DOHH2 (cell line): Measurements from ENCODE around the gene UNC5C.

Experiments
- H3F3A ChIP-seq: fragments of 200-600 bp; sonication (generic), shearing (Covaris generic); 2 replicates; pipeline ENCODE4 v1.6.0; 2016; ENCODE audit warnings: antibody characterized with exemption, mild to moderate bottlenecking; ENCODE audit not compliant: control insufficient read depth, insufficient read depth
- H3K27ac ChIP-seq: fragments of 200-600 bp; sonication (generic); 2 replicates; pipeline ENCODE4 v1.5.1; 2014; ENCODE audit warnings: low read depth, mild to moderate bottlenecking, low read length, moderate library complexity
- H3K27me3 ChIP-seq: fragments of 200-600 bp; sonication (generic); 2 replicates; pipeline ENCODE4 v1.6.1; 2014; ENCODE audit warnings: mild to moderate bottlenecking, low read length, mixed read lengths; ENCODE audit not compliant: control insufficient read depth
- H3K36me3 ChIP-seq: fragments of 200-600 bp; sonication (generic); 2 replicates; pipeline ENCODE4 v1.6.1; 2014; ENCODE audit warnings: mild to moderate bottlenecking, low read length, moderate library complexity, mixed read lengths; ENCODE audit not compliant: control insufficient read depth
- H3K4me1 ChIP-seq: fragments of 200-600 bp; sonication (generic); 2 replicates; pipeline ENCODE4 v1.6.1; 2014; ENCODE audit warnings: mild to moderate bottlenecking, low read length, mixed read lengths; ENCODE audit not compliant: control insufficient read depth
- H3K4me2 ChIP-seq: fragments of 200-600 bp; sonication (generic); 2 replicates; pipeline ENCODE4 v1.6.0; 2014; ENCODE audit warnings: mild to moderate bottlenecking, low read length, moderate library complexity
- H3K4me3 ChIP-seq: fragments of 200-600 bp; sonication (generic); 2 replicates; pipeline ENCODE4 v1.5.1; 2014; ENCODE audit warnings: mild to moderate bottlenecking, low read length, mixed read lengths
- H3K79me2 ChIP-seq: fragments of 200-600 bp; sonication (generic); 2 replicates; pipeline ENCODE4 v1.6.1; 2014; ENCODE audit warnings: mild to moderate bottlenecking, low read length, mixed read lengths; ENCODE audit not compliant: control insufficient read depth
- H3K9me2 ChIP-seq: fragments of 200-600 bp; sonication (generic); replicated peaks from 2 replicates; pipeline ENCODE4 v1.6.1; 2014; ENCODE audit warnings: mild to moderate bottlenecking, low read length, mixed read lengths; ENCODE audit not compliant: control insufficient read depth
- H3K9me3 ChIP-seq: fragments of 200-600 bp; sonication (generic); 2 replicates; pipeline ENCODE4 v1.6.1; 2014; ENCODE audit warnings: antibody characterized with exemption, low read length, mixed read lengths; ENCODE audit not compliant: control insufficient read depth, insufficient read depth
- H4K20me1 ChIP-seq: fragments of 200-600 bp; sonication (generic); 2 replicates; pipeline ENCODE4 v1.6.0; 2014; ENCODE audit warnings: low read depth, mild to moderate bottlenecking, antibody characterized with exemption, low read length, moderate library complexity; ENCODE audit not compliant: control insufficient read depth, insufficient read depth
- CTCF ChIP-seq: fragments of 200-600 bp; sonication (generic); IDR thresholded peaks from one replicate; pipeline ENCODE4 v1.5.1; 2014; ENCODE audit warnings: antibody characterized with exemption, mild to moderate bottlenecking, low read depth, low read length; ENCODE audit not compliant: poor library complexity, severe bottlenecking
- EZH2phosphoT487 ChIP-seq: fragments of 200-600 bp; sonication (generic); IDR thresholded peaks from 2 replicates; pipeline ENCODE4 v1.6.1; 2017; ENCODE audit warnings: borderline replicate concordance, mild to moderate bottlenecking, antibody characterized with exemption, low read length, moderate library complexity, mixed read lengths

UNC5C gene

GRCh38 chr4:95539106-95539505 lies 9.7 kb downstream of the UNC5C start:
- TF ChIP-seq EZH2phosphoT487 (no peak), CTCF (no peak)
- no peak overlapping the region for H3K4me3 ChIP-seq
- H3K9me3 ChIP-seq, result no peaks in the 10 kb centered on the region
- no peaks in the 10 kb centered on the region for H3K9me2 ChIP-seq
- H3K27ac ChIP-seq, result no peak overlapping the region
- no peaks in the 10 kb centered on the region for H4K20me1 ChIP-seq
- H3K4me2 ChIP-seq, result no peak overlapping the region
- no peaks in the 10 kb centered on the region for H3K79me2 ChIP-seq
- no peaks in the 10 kb centered on the region for H3K27me3 ChIP-seq
- H3K36me3 ChIP-seq, result no peaks in the 10 kb centered on the region
- H3F3A ChIP-seq, result no peaks in the 10 kb centered on the region
- no peaks in the 10 kb centered on the region for H3K4me1 ChIP-seq

GRCh38 chr4:95537863-95538488 lies 10.8 kb downstream of the UNC5C start:
- Histone ChIP-seq H3K9me2 (no peaks in the 10 kb centered on the region), H3K27ac (no peak overlapping the region), H3K4me2 (no peak overlapping the region), H3K79me2 (no peaks in the 10 kb centered on the region), H3K4me3 (no peak overlapping the region), H3K27me3 (no peaks in the 10 kb centered on the region), H3K9me3 (no peaks in the 10 kb centered on the region), H4K20me1 (no peaks in the 10 kb centered on the region), H3K36me3 (no peaks in the 10 kb centered on the region), H3F3A (no peaks in the 10 kb centered on the region), H3K4me1 (no peaks in the 10 kb centered on the region)
- TF ChIP-seq EZH2phosphoT487, result no peak
- TF ChIP-seq CTCF, result no peak

- no peaks in the 10 kb centered on the region for H3K9me2 ChIP-seq
- no peaks in the 10 kb centered on the region for H3K36me3 ChIP-seq
- H3F3A ChIP-seq, result no peaks in the 10 kb centered on the region
- H3K9me3 ChIP-seq, result no peaks in the 10 kb centered on the region
- H3K4me3 ChIP-seq, result no peak overlapping the region
- H3K27ac ChIP-seq, result no peak overlapping the region
- no peaks in the 10 kb centered on the region for H4K20me1 ChIP-seq
- no peaks in the 10 kb centered on the region for H3K4me1 ChIP-seq
- TF ChIP-seq EZH2phosphoT487, result no peak
- TF ChIP-seq CTCF, result no peak
- no peaks in the 10 kb centered on the region for H3K27me3 ChIP-seq
- no peak overlapping the region for H3K4me2 ChIP-seq
- no peaks in the 10 kb centered on the region for H3K79me2 ChIP-seq
Observed at GRCh38 chr4:95537191-95537590, 11.6 kb downstream of the UNC5C start.

GRCh38 chr4:95536650-95537049 lies 12.1 kb downstream of the UNC5C start:
- Histone ChIP-seq H3K9me3 (no peaks in the 10 kb centered on the region), H3K4me3 (no peak overlapping the region), H3K27ac (no peak overlapping the region), H3K79me2 (no peaks in the 10 kb centered on the region), H3K4me2 (no peak overlapping the region), H3K27me3 (no peaks in the 10 kb centered on the region), H3F3A (no peaks in the 10 kb centered on the region), H3K4me1 (no peaks in the 10 kb centered on the region), H3K9me2 (no peaks in the 10 kb centered on the region), H4K20me1 (no peaks in the 10 kb centered on the region), H3K36me3 (no peaks in the 10 kb centered on the region)
- TF ChIP-seq CTCF (no peak), EZH2phosphoT487 (no peak)
